ENCODE data around the gene DCTN2.
A peak's percentile ranks its signal among the peaks of the same experiment; 100 is the strongest.

The DCTN2 gene

DNA sequence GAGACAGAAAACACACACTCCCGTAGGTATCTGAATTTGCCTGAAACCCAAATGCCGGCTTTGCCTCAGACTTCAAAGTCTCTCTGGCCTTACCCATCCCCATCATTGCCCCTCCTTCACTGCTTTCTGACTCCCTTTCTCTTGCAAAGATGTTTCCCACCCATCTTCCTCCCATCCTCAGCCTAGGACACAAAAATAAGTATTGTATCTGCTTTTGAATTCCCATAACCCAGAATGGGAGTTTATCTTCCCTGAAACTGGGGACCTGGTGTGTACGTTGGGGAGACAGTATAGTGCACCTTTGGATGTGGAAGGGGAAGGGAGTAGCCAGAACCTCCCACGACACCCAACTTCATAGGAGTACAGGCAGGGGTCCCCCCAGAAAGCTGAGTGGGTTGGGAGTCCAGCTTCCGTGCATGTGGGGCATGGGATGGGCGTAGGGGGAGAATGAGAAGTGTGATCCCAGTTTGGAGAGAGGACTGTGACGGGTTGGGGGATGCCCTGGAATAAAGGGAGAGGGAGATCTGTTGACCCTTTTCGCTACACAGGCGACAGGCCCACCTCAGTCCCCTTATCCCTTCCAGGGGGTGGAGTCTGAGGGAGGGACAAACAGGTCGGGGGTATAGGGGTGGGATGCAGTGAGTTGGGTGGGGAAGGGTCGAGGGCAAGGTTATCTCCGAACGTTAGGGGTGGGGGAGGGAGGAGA, 2.4 kb upstream of the DCTN2 start:
- TF ChIP-seq, protein P1, sequence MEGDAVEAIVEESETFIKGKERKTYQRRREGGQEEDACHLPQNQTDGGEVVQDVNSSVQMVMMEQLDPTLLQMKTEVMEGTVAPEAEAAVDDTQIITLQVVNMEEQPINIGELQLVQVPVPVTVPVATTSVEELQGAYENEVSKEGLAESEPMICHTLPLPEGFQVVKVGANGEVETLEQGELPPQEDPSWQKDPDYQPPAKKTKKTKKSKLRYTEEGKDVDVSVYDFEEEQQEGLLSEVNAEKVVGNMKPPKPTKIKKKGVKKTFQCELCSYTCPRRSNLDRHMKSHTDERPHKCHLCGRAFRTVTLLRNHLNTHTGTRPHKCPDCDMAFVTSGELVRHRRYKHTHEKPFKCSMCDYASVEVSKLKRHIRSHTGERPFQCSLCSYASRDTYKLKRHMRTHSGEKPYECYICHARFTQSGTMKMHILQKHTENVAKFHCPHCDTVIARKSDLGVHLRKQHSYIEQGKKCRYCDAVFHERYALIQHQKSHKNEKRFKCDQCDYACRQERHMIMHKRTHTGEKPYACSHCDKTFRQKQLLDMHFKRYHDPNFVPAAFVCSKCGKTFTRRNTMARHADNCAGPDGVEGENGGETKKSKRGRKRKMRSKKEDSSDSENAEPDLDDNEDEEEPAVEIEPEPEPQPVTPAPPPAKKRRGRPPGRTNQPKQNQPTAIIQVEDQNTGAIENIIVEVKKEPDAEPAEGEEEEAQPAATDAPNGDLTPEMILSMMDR (conservative IDR thresholded peaks at IDR 0.05; ENCODE audit: control insufficient read depth, insufficient read depth, low read depth, low read length): no peak
- DNase-seq (ENCODE audit: low read depth): no peak
- H3K4me3 ChIP-seq (ENCODE audit: control insufficient read depth, low read depth, low read length): peak overlapping the region; percentile 54

DNA sequence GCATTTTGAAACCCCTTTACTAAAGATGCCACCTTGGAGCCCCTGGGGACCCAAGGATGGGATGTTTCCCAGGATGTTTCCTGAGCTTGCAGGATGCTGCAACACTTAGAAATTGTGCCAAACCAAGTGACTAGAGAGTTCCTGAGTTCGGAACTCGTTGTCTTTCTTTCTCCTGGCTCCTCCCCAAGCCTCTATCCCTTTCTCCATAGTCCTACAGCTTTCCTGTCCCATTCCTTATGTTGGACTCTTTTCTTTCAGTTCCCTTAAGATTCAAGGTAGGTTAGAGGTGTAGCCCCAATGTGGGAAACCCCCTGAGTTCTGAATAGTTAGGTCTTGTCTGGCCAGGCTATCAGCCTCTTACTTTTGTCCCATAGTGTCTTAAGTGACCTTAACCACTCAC, 1.5 kb upstream of the DCTN2 start:
- no peak overlapping the region for H3K4me3 ChIP-seq (ENCODE audit: control insufficient read depth, low read depth, low read length)
- no peak for DNase-seq (ENCODE audit: low read depth)
- TF ChIP-seq, protein P1 (conservative IDR thresholded peaks at IDR 0.05; ENCODE audit: control insufficient read depth, insufficient read depth, low read depth, low read length): no peak

GRCh38 chr12:57548013-57548315, 972 bp upstream of the DCTN2 start:
- DNase-seq (ENCODE audit: low read depth): no peak
- H3K4me3 ChIP-seq (ENCODE audit: control insufficient read depth, low read depth, low read length): no peak overlapping the region
- TF ChIP-seq, protein P1 (conservative IDR thresholded peaks at IDR 0.05; ENCODE audit: control insufficient read depth, insufficient read depth, low read depth, low read length): no peak

DNA sequence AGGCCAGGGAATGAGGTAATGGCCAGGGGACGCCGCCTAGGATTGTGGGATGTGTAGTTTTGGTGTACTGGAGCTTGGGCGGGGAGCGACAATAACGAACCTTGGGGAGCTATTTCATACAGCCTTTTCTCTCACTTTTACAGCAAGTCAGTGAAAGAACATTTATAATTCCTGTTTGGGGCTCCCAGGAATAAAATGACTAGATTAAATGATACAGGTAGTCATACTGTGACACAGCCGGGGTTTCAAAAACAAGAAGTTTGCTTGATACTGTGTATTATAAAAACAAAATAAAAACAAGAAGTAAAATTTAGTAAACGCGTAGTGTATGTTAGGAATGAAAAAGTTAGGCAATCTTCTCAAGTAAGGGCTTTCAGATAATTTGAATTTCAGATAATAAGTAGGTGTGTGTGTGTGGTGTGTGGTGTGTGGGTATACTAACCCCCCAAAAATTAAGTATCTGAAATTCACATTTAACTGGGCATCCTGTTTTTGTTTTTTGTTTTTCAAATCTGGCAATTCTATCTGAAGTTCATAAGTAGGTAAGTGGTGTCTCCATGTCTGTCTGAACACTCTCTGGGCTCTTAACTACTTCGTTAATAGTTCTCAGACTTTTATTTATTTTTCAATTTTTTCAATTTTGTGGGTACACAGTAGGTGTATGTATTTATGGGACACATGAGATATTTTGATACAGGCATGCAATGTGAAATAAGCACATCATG, 458 bp upstream of the DCTN2 start:
- no peak for DNase-seq (ENCODE audit: low read depth)
- TF ChIP-seq, protein P1 (conservative IDR thresholded peaks at IDR 0.05; ENCODE audit: control insufficient read depth, insufficient read depth, low read depth, low read length): no peak
- peak overlapping the region; percentile 73 for H3K4me3 ChIP-seq (ENCODE audit: control insufficient read depth, low read depth, low read length)

GRCh38 chr12:57545809-57546437, 1.1 kb downstream of the DCTN2 start:
- no peak for DNase-seq (ENCODE audit: low read depth)
- peak overlapping the region; percentile 73 for H3K4me3 ChIP-seq (ENCODE audit: control insufficient read depth, low read depth, low read length)
- TF ChIP-seq, protein P1 (conservative IDR thresholded peaks at IDR 0.05; ENCODE audit: control insufficient read depth, insufficient read depth, low read depth, low read length): no peak

- DNase-seq (ENCODE audit: low read depth): no peak
- no peak overlapping the region for H3K4me3 ChIP-seq (ENCODE audit: control insufficient read depth, low read depth, low read length)
- TF ChIP-seq, protein P1 (conservative IDR thresholded peaks at IDR 0.05; ENCODE audit: control insufficient read depth, insufficient read depth, low read depth, low read length): no peak
These were observed 3.4 kb downstream of the DCTN2 start for GRCh38 chr12:57543581-57543980.
